GM19099 (cell line): ENCODE measurements around the gene GPC3.

Source experiments
- POLR2A ChIP-seq: IDR thresholded peaks from 3 replicates; pipeline ENCODE4 v1.6.1; 2011; ENCODE audit warnings: low read depth; ENCODE audit not compliant: insufficient read length; ENCODE audit errors: extremely low read depth

Gene GPC3

DNA sequence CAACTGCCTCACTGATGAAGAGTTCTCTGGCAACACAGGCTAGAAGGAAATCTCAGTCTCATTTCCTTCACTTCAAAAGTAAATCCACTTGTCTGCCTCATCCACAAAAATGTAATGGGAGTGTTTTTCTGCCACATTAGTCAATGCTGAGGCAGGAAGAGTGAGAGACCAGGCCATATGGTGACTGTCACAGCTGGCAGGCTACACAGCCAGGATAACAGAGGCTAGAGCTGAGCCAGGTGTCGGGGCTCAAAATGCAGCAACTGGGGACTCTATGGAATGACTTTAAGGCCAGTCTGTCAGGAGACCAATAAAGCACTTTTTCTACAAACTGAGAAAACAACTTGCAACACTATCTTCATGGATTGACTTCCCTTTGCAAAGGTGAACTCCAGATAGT is 204.2 kb downstream of the GPC3 start:
- TF ChIP-seq POLR2A: no peak

DNA sequence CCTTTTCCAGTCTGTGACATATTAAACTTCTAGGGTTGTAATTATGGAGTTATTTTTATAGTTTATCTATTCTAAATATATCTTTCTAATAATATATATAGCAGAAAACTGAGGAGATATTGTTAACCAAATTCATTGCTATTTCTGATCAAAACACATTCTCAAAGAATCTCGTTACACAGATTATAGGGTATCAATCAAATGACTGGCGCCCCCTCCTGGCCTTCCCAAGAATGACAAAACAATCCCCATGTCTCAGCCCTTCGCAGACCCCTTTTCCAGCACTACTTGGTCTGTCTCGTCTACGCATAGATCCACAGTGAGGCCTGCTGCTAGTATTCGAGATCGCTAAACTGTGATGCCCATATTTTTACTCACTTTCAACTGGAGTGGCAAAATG is 209.3 kb downstream of the GPC3 start:
- no peak for TF ChIP-seq POLR2A

DNA sequence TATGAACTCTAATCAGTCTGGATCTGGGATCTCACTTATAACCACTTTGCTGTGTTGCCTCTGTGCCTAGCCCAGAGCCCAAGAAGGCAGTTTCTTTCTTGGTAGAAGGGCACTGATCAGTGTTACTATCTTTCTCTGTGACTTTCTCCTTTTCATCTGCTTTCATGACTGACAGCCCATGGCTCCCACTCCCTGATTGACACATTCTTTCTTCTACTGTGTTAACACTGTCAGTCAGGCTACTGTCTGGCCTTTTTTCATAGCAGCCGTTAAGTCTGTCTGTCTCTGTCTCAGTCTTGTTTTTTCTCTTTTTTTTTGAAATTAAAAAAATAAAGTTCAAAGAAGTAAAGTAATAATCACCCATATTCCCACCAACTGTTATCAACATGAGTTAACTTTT is 210.6 kb downstream of the GPC3 start:
- no peak for TF ChIP-seq POLR2A

DNA sequence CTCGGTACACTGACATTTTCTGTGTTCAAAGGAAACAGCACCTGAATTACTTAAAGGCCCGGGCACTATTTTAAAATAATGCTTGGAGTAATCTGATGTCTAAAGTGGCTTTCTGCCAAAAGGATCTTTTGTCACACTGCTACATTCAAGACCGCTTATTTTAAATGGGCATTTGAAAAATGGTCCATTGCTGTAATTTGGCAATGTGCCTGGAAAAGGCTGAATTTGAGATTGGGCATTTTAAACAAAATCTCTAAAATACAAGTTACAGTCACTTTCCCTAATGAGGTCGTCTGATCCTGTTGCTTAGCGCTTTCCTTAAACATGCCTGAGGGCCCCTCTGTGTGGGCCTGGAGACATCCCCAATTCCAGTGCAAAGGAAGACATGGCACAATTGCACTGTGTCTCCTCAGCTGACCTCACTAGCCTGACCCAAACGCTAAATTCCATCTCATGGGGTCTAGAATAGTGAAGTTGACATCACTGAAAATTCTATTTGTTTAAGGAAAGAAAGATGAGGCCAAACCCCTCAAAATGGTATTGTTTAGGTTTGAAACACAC is 214.2 kb downstream of the GPC3 start:
- TF ChIP-seq POLR2A: no peak

DNA sequence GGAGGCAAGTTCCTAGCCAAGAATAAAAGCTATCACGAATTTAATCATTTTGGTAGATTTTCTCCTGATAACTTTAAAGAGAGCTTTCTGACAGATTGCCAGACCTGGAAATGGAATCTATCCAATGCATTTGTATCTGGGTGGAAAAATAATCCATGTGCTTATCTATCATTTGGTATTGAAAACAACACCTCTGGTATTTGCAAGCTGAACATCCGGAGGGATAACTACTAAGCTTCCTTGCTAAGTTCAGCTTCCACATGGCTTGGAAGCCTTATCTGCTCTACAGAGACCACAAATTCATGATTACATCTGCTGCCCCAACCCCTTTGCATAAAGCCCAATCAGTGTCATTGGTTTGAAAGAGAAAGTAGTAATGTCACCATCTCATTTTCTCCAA is 230.7 kb downstream of the GPC3 start:
- no peak for TF ChIP-seq POLR2A

DNA sequence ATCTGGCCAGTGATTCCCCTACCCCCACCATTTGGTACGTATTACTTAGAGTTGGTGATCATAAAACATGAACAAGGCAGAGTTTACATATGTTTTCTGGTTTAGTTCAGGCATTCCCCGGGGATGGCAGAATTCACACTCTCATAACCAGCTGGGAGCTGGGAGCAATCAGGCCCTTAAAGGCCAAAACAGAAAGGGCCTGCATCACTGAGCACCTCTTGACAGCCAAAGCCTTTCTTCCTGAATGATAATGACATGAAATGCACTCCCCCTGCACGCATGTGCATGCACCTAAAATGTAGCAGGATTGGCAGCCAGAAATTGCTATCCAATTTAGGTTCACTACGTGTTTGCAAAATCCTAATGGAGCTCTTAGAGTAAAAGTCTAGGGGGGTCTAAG is 235.4 kb downstream of the GPC3 start:
- no peak for TF ChIP-seq POLR2A

DNA sequence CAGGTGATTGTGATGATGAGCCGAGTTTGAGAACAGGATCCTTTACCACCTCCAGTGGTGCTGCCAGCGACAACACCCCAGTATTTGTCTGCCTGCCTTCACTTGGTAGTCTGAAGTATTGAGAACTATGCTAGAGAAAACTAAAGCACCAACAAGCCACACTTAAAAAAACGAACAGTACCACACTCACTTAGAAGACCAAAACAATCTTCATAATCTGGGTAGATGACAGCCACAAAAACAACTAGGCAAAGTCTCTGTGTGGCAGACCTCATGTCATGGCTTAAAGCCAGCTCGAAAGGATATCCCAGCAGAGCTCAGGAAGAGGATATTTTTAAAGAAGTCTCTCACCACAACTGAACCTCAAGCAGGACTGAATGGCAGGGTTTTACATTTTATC is 236.0 kb downstream of the GPC3 start:
- no peak for TF ChIP-seq POLR2A

DNA sequence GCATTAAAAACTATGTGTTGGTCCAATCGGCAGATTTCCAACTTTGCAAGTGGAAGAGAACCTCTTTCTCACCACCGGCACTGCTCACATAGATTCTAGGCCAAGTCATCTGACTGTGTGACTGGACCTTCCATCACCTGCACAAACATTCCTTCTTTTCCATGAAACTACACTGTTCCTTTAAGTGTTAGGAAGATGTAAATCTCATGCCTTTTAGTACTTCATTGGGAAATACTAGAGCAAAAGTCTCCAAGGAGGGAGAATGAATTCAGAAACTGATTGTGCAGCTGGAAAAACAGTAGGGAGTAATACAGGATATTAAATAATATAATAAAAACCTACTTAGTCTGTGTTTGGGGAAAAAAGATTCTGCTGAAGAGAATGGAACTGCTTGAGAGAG is 238.2 kb downstream of the GPC3 start:
- TF ChIP-seq POLR2A: no peak

DNA sequence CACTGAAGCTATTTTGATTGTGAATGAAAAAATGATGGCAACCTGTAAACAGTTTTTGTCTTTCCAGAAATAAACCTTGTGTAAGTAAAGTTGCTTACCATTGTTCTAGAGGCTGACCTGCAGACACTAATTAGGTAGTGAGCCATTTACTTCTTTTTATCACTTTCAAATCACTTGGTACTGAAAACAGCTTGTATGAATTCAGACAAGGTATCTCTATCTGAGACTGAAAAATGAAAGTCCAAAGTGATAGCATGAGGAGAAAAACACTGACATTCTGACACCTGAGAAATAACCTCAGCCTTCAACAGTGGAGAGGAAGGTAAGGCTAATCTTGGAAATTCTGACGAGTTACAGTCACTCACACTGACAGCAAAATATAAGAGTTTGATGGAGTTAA is 238.8 kb downstream of the GPC3 start:
- TF ChIP-seq POLR2A: no peak

DNA sequence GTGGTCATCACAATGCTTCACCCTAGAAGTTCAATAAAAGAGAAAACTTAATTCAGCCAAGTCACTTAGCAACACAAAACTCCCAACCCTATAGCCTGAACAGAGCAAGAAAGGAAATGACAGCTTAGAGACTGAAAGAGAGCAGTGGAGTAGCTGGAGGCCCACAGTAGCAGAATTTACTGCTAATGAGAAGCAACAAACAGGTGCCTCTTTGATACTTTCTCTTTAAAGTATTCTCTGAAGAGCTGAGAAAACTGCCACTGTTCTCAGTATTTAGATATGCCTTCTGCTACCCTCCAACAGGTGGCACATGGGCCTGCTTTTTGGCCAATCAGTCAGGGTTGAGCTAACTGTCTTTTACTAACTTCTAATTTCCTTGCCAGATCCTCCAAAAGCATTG is 240.0 kb downstream of the GPC3 start:
- TF ChIP-seq POLR2A: no peak

DNA sequence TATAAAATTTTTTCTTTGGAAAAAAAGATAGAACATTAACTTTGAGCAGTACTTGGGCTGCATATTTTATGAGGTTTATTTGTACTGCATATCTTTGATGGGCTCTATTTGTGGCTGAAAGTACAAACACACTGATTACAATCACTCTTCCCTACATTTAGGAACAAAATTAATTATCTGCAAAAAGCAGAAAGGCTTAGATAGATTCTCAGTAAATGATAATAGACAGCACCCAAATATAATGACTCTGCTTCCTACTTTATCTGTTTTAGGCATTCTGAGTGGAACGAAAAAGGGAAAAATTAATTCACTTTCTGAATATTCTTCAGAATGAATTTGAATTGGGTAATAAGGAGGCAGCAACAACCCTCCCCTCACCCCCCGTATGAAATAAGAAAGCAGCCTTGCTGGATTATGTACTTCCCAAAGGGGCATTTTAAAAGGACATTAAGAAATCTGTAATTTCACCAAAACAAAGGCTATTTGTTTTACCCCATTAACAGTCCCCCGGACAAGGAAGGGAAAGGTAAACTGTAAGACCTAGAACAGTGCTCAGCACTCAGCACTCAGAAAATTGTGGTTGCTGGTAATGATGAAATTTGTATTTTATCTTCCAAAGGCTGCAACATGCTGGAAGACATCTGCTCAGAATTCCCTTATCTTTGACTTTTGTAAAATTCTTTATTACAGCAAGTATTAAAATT is 242.6 kb downstream of the GPC3 start:
- no peak for TF ChIP-seq POLR2A

DNA sequence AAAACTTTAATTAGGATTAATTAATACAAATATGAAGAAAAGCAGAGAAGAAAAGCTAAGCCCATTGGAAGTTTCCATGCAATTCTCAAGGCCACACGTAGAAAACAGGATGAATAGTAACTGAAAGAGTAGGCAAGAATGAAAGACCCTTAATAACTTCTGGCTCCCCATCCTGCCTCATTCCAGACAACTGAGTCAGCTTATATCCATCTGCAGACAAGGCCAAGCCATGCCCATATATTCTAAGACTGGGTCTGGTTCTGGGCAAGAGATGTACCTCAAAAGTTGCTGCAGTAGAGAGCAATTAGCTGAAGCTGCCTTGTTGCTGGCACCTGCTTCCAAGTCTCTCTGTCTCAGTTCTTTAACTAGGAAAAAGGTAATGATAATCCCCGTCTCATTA is 244.1 kb downstream of the GPC3 start:
- TF ChIP-seq POLR2A: no peak

DNA sequence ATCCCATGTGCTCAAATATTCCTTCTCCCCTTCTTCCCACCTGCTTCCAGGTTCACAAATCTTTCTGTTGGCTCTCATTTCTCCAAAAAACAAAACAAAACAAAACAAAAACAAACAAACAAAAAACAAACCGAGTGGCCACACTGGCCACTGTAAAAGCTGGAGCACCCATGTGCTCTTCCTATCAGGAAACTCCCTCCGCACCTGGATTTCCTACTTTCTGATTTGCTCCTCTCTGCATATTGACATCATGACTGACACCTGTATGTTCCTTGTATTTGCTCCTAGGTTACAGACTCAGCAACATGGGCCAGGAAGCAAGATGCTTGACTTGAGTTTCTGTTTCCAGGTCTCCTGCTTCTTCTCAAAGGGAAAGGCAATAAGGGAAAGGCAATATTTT is 258.8 kb downstream of the GPC3 start:
- no peak for TF ChIP-seq POLR2A

DNA sequence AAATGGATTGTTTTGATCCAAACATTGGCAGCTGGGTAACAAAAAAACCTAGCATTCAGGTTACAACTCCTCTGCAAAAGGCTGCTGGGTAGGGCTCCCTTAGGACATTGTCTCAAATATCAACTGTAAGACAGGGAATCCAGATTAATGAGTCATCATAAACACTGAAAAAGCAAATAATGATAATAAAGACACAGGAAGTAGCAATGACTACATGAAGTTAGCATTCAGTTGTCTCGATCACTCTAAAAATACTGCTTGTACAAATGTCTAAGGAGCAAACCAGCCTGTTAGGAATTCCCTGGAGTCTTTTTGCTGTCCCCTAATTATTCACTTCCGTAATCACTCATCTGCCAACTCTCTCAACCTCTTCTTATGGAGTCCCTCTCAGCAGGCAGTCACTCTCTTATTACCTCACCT is 259.2 kb downstream of the GPC3 start:
- TF ChIP-seq POLR2A: no peak

DNA sequence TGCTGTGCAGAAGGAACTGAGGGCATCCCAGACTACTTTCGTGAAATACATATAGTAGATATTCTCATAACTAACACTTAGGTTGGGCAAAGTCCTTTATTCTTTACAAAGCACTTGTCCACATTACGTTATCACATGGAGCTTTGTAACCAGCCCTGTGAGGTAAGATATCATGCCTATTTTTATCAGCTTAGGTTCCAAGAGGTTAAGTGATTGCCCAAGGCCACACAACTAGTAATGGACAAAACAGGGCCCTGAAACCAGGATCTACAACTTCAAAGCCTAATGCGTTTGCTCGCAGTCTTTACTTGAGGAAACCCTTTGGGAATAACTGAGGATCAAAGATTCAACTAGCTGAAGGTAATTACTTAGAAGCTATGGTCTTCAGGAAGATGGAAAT is 261.5 kb downstream of the GPC3 start:
- no peak for TF ChIP-seq POLR2A

DNA sequence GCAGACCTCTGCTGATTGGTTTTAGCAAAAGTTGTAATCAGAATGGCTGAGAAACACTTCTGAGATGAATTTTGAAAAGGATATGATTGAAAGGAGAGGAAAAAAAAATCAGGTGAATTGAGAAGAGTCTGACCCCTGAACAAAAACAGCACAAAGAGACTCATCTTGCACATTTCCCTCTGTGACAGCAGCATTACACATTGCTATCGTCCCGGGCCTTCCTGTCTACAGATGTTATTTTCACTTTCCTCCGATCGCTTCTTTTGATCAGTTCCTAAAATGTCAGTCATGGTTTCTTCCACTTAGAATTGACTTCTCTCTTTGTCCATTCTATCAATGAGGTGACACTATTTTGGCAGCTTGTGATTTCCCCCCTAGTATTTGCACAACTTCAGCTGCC is 262.6 kb downstream of the GPC3 start:
- TF ChIP-seq POLR2A: no peak

DNA sequence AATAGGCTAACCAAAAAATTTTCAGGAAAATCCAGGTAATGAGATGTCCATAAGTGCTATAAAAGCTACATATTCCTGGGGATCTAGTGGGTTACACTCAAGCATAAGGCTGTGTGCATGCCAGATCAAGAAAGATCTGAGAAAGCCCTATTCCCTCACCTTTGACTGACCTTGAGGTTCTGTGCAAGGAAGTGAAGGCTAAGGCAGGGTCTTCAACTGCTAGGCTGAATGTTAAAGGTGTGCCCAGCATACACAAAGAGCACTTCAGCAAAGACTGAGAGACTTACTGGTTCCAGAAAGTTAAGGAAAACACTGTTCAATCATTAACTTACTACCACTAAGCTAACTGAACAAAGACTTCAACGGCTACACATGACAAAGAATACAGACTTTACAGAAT is 269.7 kb downstream of the GPC3 start:
- no peak for TF ChIP-seq POLR2A

DNA sequence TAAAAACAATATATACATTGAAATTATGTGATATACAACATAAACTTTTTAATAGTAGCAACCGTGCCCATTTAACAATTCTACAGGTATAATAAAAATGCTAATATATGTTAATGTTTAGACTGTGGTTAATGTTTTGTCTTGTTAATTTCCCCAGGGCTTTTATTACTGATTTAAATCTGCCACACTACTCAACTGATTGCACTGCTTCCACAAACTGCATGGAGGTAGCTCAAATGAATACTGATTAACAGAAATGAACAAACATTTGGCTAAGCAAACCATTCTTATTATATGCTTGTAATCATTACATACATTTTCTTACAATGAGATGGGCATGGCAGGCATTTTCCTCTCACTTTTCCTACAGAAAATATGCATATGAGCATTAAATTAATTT is 275.9 kb downstream of the GPC3 start:
- no peak for TF ChIP-seq POLR2A

DNA sequence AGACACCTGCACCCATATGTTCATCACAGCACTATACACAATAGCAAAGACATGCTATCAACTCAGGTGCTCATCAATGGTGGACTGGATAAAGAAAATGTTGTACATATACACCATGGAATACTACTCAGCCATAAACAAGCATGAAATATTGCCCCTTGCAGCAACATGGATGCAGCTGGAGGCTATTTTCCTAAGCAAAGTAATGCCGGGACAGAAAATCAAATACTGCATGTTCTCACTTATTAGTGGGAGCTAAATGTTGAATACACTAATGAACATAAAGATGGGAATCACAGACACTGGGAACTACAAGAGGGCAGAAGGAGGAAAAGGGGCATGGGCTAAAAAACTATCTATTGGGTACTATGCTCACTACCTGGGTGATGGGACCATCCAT is 278.5 kb downstream of the GPC3 start:
- no peak for TF ChIP-seq POLR2A
